Erythroblast (primary cell): ENCODE results near the gene MTFMT.
"Not testable (repeated sequence)": the region's sequence is repeated elsewhere in the genome, so short reads cannot be mapped to it uniquely, and the experiment has no call there.

ENCODE experiments used
- DNase-seq, 2 experiments: peaks; one replicate each; lab custom pipeline; 2025; lab: John Stamatoyannopoulos, UW
- GATA1 ChIP-seq: IDR thresholded peaks from 2 replicates; pipeline ENCODE4 v1.6.1; 2011; ENCODE audit warnings: low read depth, mild to moderate bottlenecking, control low read depth, low read length, moderate library complexity
- POLR2A ChIP-seq: IDR thresholded peaks from 2 replicates; pipeline ENCODE4 v1.6.1; 2011; ENCODE audit warnings: mild to moderate bottlenecking, low read length

MTFMT gene

DNA sequence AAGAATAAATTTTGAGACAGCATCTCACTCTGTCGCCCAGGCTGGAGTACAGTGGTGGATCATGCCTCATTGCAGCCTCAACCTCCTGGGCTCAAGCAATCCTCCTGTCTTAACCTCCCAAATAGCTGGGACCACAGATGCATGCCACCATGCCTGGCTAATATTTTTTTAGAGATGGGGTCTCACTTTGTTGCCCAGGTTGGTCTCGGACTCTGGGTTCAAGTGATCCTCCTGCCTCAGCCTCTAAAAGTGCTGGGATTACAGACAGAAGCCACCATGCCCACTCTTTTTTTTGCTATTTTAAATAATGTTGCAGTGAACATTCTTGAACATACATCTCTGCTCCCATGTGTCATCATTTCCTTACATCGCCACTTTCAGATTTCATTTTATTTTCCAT, 9.0 kb upstream of the MTFMT start:
- TF ChIP-seq GATA1 (no peak), POLR2A (no peak)
- DNase-seq: no peak

DNA sequence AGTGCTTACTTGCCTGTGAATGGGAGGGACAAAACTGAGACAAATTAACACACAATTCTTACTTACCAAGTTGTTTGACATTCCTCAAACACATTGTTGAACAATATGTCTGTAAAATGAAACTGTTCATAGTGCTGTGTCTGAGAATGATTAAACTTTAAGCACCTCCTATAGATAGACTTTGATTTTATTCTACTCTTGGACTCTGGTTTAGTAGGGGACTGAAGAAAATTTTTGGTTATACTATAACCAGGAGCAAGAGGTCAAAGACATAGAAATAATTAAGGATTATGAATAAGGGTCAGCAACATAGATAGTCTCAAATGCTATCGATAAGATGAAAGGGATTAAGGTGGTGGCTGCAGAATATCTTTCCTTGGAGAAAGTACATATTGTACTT, 7.9 kb upstream of the MTFMT start:
- TF ChIP-seq GATA1: no peak
- no peak for TF ChIP-seq POLR2A
- no peak for DNase-seq

DNA sequence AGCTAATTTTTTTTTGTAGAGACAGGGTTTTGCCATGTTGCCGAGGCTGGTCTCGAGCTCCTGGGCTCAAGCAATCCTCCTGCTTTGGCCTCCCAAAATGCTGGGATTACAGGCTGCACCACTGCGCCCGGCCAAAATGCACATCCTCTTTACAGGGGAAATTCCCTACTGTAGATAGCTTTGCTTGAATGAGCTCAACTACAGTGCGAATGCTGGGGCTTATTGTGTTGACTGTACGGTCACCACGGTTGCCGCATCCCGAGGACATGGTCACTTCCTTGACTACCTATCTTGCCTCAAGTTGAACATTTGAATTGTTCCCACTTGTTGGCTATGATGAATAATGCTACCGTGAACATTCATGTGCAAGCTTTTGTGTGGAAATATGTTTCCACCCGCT, 5.3 kb upstream of the MTFMT start:
- TF ChIP-seq POLR2A: no peak
- no peak for TF ChIP-seq GATA1
- DNase-seq: no peak

GRCh38 chr15:65033659-65034269, 4.3 kb upstream of the MTFMT start:
- TF ChIP-seq GATA1: no peak
- no peak for TF ChIP-seq POLR2A
- peak; percentile 45 to 49 for DNase-seq

- peak; percentile 71 to 72 for DNase-seq
- no peak for TF ChIP-seq GATA1
- no peak for TF ChIP-seq POLR2A
Measured at GRCh38 chr15:65032801-65033537, 3.5 kb upstream of the MTFMT start.

- TF ChIP-seq GATA1: no peak
- TF ChIP-seq POLR2A: no peak
- no peak for DNase-seq
Measured at GRCh38 chr15:65029736-65030208, 333 bp upstream of the MTFMT start.

GRCh38 chr15:65028338-65028737, 1.1 kb downstream of the MTFMT start:
- peak; percentile 9 to 26 for DNase-seq
- TF ChIP-seq POLR2A (no peak), GATA1 (no peak)

DNA sequence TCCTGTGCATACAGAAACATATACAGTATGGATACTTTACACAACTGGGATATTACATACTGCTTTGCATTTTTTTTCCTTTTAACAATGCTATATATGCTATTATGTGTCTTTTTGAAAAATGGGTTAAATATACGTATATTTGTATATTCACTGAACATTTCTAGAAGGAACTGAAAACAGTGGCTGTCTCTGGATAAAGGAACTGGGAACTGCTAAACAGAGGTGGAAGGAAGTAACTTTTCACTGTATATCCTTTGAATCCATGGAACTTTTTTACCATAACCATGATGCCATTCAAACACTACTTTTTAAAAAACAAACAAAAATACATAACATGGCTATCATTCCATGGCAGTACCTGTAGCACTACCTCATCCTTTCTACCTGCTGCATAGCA, 1.8 kb downstream of the MTFMT start:
- TF ChIP-seq POLR2A (no peak), GATA1 (no peak)
- DNase-seq: no peak

GRCh38 chr15:65026756-65027155, 2.7 kb downstream of the MTFMT start:
- DNase-seq: no peak
- TF ChIP-seq GATA1 (no peak), POLR2A (no peak)

- TF ChIP-seq POLR2A (no peak), GATA1 (no peak)
- DNase-seq: no peak
Measured at GRCh38 chr15:65021488-65021887, 8.0 kb downstream of the MTFMT start.

DNA sequence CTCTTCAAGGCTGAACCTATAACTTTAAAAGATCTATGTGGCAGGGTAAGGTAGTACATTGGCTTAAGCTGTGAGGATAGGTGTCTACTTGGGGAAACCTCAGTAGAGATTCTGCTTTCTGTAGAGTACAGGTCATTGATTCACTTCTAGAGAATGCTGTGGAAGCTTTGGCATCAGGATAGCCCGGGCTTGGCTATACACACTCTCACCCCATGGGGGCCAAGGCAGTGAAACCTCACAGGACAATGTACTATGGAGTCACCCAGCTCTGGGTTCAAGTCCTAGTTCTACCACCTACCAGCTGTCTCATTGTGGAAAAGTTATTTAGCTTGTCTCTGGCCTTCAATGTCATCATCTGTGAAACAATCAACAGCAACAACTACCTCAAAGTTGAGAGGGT, 9.0 kb downstream of the MTFMT start:
- DNase-seq: no peak
- TF ChIP-seq GATA1 (no peak), POLR2A (no peak)

- DNase-seq: not testable (repeated sequence)
Measured at GRCh38 chr15:65011198-65011597, 18.2 kb downstream of the MTFMT start.

DNA sequence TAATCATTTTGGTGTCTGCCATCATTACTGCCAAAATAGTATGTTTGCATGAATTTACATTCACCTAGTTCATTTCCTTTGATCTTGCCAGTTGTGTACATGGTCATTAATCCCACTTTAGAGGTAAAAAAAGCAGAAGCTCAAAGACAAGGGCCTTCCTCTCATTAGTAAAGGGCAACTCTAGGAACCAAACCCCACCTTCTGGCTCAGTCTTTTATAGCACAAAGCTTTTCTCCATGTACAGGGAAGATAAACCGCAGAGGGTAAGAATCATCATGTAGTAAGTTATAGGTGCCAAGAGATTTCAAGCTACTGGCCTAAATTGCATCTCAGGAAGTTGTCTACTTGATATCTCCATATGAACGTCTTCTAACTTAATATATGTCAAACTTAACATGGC, 20.5 kb downstream of the MTFMT start:
- no peak for TF ChIP-seq POLR2A
- no peak for TF ChIP-seq GATA1
- DNase-seq: no peak

GRCh38 chr15:65006876-65007275, 22.6 kb downstream of the MTFMT start:
- no peak for TF ChIP-seq GATA1
- TF ChIP-seq POLR2A: no peak
- no peak for DNase-seq

GRCh38 chr15:65004993-65005392, 24.4 kb downstream of the MTFMT start:
- TF ChIP-seq GATA1 (no peak), POLR2A (no peak)

More at GRCh38 chr15:65004993-65005392, 24.4 kb downstream of the MTFMT start:
- no peak for DNase-seq
